Choroid plexus epithelial cell (primary cell): Measurements from ENCODE around the gene ZNF736.
A peak's percentile ranks its signal among the peaks of the same experiment; 100 is the strongest.
"Not testable (repeated sequence)": the region's sequence is repeated elsewhere in the genome, so short reads cannot be mapped to it uniquely, and the experiment has no call there.

Experiments used
- DNase-seq: peaks from one replicate; pipeline ENCODE4 v3.0.0-alpha.2; 2010; ENCODE audit warnings: low read depth
- H3K4me3 ChIP-seq: 2 replicates; pipeline ENCODE4 v1.5.1; 2011; ENCODE audit warnings: low read depth, mild to moderate bottlenecking, control low read depth, low read length, moderate library complexity
- TF ChIP-seq, protein P1 (sequence below): conservative IDR thresholded peaks from 2 replicates; pipeline ENCODE4 v1.5.1; 2011; ENCODE audit warnings: low read depth, mild to moderate bottlenecking, control low read depth, inconsistent platforms, low read length, moderate library complexity

The ZNF736 gene

DNA sequence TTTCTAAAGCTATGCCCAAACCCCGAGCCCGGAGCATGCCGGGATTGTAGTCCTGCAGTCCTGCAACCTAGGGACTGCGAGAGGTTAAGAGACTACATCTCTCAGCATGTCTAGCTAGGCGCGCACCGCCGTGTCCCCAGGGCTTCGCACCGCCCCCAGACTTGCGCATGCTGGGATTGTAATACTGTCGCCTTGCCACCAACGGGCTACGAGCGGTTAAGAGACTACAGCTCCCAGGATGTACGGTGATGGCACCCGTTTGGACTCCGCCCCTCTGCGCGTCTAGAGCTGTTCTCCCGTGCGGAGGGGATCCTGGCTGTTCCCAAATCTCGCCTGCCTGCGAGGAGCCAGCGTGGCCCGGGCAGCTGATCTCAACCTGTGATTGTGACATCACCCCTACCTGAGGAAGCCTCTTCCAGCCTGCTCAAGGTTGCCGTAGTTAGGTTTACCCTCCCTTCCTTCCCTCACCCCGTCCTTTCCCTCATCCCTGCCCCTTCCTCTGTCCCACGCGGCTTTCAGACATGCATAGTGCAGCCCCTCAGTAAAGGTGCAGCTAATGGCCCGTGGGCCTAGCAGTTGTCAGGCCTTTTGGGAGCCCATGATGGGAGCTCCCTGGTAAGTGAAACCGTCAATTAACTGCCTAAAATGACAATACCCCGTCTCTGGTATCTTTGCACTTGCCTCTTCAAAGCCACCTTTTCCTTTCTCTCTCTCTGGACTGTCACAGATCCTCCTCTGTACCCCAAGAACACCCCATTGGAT lies 6.3 kb upstream of the ZNF736 start:
- peak; percentile 82 for DNase-seq
- TF ChIP-seq, protein P1, sequence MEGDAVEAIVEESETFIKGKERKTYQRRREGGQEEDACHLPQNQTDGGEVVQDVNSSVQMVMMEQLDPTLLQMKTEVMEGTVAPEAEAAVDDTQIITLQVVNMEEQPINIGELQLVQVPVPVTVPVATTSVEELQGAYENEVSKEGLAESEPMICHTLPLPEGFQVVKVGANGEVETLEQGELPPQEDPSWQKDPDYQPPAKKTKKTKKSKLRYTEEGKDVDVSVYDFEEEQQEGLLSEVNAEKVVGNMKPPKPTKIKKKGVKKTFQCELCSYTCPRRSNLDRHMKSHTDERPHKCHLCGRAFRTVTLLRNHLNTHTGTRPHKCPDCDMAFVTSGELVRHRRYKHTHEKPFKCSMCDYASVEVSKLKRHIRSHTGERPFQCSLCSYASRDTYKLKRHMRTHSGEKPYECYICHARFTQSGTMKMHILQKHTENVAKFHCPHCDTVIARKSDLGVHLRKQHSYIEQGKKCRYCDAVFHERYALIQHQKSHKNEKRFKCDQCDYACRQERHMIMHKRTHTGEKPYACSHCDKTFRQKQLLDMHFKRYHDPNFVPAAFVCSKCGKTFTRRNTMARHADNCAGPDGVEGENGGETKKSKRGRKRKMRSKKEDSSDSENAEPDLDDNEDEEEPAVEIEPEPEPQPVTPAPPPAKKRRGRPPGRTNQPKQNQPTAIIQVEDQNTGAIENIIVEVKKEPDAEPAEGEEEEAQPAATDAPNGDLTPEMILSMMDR = no peak
- peak overlapping the region; percentile 86 for H3K4me3 ChIP-seq

DNA sequence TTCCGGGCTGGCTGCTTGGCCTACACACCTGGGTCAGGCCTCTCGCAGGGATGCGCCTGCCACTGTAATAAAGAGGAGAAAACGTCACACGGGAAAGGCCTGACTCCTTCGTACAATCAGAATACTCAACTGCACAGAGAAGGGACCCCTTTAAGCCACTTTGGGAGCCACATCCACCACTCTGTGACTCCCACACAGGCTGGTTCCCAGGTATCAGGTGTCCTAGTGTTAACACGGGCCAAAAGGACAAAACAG lies 5.8 kb upstream of the ZNF736 start:
- TF ChIP-seq, protein P1 = no peak
- DNase-seq = no peak
- H3K4me3 ChIP-seq = peak overlapping the region; percentile 86

DNA sequence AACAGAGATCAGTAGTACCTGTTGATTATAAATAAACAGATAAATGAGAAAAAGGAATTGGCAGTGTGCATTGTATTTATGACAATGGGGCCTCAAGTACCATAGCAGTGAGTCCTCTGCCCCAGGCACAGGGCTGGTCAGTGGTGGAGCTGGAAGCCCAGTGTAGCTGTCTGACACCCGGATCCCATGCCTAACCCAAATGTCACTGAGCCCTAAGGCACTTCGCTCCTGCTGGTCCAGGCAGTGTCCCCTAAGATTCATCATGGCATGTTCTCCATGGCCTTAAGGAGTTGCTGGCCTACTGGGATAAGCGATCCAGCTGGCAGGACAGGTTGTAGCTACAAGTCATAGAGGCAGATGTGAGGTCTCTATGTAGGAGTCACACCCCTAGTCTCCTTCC lies 3.3 kb upstream of the ZNF736 start:
- no peak for DNase-seq
- H3K4me3 ChIP-seq = no peak overlapping the region
- TF ChIP-seq, protein P1 = no peak

DNA sequence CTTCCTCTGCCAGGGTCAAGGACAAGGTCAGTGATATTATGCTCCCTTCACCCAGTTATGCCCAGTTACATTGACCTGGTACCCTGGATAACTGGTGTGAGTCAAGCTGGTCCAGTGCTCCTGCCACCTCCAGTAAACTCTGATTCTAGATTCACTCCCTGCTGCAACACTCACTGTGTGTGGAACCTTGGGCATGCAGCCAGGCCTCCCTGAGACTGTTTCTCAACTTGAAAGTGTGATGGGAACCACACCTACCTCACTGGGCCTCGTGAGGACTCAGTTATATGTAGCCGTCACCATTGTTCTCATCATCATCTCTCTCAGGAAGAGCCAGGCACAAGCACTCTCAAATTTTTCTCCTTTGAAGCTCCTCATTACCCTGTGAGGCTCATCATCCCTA lies 935 bp upstream of the ZNF736 start:
- no peak overlapping the region for H3K4me3 ChIP-seq
- peak; percentile 5 for DNase-seq
- TF ChIP-seq, protein P1 = no peak

DNA sequence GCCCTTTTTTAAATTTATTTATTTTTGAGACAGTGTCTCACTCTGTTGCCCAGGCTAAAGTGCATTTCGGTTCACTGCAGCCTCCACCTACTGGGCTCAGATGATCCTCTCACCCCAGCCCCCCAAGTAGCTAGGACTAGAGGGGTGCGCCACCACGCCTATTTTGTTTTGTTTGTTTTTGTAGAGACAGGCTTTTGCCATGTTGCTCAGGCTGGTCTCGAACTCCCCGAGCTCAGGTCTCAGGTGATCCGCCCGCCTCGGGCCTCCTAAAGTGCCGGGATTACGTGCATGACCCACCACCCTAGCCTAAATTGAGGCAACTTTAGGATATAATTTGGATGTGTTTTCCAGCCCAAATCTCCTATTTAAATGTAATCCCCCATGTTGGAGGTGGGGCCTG lies 805 bp downstream of the ZNF736 start:
- DNase-seq = peak; percentile 4
- TF ChIP-seq, protein P1 = no peak
- peak overlapping the region; percentile 74 for H3K4me3 ChIP-seq

DNA sequence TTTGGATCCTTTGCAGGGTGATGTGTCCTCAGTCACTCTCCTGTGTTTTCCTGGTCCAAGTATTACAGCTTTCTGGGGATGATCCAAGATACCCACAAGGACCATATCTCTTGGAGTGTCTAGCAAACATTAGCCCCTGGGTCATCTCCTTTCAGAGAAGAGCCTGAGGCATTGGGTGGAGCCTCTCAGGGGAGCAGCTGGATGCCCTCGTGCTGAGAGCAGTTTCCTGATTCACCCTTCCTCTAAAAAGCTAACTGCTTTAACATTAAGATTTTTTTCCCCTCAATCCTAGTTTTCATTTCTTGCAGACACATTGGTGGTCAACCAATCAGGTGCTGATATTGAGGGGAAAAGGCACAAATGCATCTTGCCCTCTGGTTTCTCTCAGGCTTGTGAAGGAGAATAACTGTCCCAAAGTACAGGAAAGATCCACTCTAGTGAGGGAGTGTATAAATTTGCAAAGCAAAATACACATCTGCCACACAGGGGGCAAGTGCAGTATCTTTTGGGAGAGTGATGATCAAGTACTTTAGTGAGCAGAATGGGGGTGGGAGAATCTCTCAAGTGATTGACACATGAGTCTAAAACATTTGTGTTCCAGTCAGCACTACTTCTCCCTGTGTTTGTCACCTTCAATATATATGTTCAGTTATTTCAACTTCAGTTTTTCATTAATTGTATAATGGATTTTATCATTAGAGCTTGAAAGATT lies 2.4 kb downstream of the ZNF736 start:
- H3K4me3 ChIP-seq, DNase-seq: not testable (repeated sequence)

DNA sequence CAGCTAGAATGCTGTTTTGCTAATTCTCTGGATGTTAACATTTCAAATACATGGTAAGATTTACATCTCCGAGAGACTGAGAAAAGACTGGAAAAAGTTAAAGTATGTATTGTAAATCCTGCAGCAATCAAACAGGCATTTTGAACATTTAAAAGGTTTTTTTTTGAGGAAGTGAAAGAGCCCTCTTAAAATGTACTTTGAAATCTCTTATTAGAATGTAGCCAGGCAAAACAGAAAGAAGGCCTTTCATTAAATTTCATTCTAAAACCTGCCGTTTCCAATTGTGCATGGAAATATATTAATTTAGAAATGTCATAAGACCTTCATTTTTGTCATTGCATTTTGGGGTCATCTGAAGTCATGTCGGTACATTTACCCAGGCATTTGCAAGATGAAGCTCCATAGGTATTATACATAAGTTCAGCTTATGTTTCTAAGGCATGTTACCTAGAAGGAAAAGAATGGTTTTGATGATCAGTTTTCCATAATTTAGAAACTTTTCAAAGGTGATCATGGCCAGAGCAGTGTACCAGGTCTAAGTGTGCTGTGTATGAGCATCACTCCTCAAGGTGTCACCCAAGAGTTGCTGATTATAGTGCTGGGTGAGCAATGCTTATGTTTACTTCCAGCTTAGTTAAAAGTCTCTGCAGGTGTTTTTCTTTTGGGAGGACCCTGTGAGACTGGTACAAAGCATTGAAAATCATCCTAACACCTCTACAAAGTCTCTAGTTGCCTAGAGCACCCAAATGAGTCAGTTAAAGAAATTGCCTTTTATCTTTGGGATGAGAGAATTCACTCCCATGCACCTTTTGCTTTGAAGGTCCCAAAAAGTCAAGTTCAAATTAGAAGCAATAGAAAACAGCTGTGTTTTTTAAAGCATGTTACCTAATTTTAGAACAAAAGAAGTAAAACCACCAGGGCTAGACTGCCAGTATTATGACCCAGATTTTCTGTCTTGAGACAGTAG lies 7.1 kb downstream of the ZNF736 start:
- DNase-seq = peak; percentile 25
- TF ChIP-seq, protein P1 = peak; percentile 20
- H3K4me3 ChIP-seq = no peak overlapping the region

DNA sequence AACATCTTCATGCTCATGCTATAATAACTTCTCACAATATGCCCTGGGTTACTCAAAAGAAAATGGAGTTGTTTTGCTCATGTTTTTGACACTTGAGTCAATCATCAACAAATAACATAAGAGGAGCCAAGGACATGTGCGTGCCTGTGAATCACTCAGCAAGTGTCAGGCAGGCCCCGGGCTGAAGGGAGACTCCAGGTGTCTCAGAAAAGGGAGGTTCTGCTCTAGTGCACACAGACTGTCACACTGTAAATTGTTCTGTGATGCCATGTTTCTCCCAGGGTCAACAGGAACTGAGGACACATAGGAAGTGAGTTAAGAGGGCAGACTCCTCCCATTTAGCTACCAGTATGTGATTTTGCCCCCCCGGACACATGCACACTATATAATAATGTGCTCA lies 10.4 kb downstream of the ZNF736 start:
- H3K4me3 ChIP-seq, DNase-seq: not testable (repeated sequence)

DNA sequence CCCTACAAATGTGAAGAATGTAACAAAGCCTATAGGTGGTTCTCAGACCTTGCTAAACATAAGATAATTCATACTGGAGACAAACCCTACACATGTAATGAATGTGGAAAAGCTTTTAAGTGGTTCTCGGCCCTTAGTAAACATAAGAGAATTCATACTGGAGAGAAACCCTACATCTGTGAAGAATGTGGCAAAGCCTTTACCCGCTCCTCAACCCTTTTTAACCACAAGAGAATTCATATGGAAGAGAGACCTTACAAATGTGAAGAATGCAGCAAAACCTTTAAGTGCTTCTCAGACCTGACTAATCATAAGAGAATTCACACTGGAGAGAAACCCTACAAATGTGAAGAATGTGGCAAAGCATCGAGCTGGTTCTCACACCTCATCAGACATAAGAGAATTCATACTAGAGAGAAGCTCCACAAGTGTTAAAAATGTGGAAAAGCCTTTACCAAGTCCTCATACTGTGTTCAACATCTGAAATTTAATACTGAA lies 35.0 kb downstream of the ZNF736 start:
- H3K4me3 ChIP-seq, DNase-seq: not testable (repeated sequence)
